ENCODE measurements around the gene ANXA3. TPM values are rescaled to one million over a fixed set of nuclear protein-coding genes. Genes with fewer than 3 reads are reported as not detected.
"Not testable (repeated sequence)": the region's sequence is repeated elsewhere in the genome, so short reads cannot be mapped to it uniquely, and the experiment has no call there.

Gene ANXA3
- total RNA-seq, 1 donor from 2014 or later: 23.8 TPM

GRCh38 chr4:78542373-78542772 is 9.2 kb upstream of the ANXA3 start:
- no peak for DNase-seq (ENCODE audit: low read depth in 2 of 2)

GRCh38 chr4:78543424-78544125 is 8.0 kb upstream of the ANXA3 start:
- DNase-seq (ENCODE audit: low read depth in 2 of 2): no peak

- peak in 1 of 2 donors; percentile 53 for DNase-seq (ENCODE audit: low read depth in 2 of 2)
Observed at GRCh38 chr4:78544678-78545077, 6.9 kb upstream of the ANXA3 start.

- peak in 1 of 2 donors; percentile 48 for DNase-seq (ENCODE audit: low read depth in 2 of 2)
Observed at GRCh38 chr4:78545275-78546246, 6.0 kb upstream of the ANXA3 start.

GRCh38 chr4:78547899-78548298 is 3.7 kb upstream of the ANXA3 start:
- not testable (repeated sequence) for DNase-seq (ENCODE audit: low read depth in 2 of 2)

- DNase-seq (ENCODE audit: low read depth in 2 of 2): not testable (repeated sequence)
Observed at GRCh38 chr4:78548889-78549288, 2.7 kb upstream of the ANXA3 start.

- peak; percentile 17 to 49 for DNase-seq (ENCODE audit: low read depth in 2 of 2)
Observed at GRCh38 chr4:78552389-78553042, 946 bp downstream of the ANXA3 start.

GRCh38 chr4:78553043-78553396 is 1.4 kb downstream of the ANXA3 start:
- DNase-seq (ENCODE audit: low read depth in 2 of 2): no peak

GRCh38 chr4:78553529-78554060 is 2.0 kb downstream of the ANXA3 start:
- no peak for DNase-seq (ENCODE audit: low read depth in 2 of 2)

- no peak for DNase-seq (ENCODE audit: low read depth in 2 of 2)
Observed at GRCh38 chr4:78556665-78557064, 5.1 kb downstream of the ANXA3 start.

GRCh38 chr4:78557841-78558240 is 6.3 kb downstream of the ANXA3 start:
- DNase-seq (ENCODE audit: low read depth in 2 of 2): no peak

- DNase-seq (ENCODE audit: low read depth in 2 of 2): peak in 1 of 2 donors; percentile 52
Observed at GRCh38 chr4:78558410-78558809, 6.8 kb downstream of the ANXA3 start.

GRCh38 chr4:78560296-78560963 is 8.9 kb downstream of the ANXA3 start:
- DNase-seq (ENCODE audit: low read depth in 2 of 2): peak; percentile 27 to 88

- peak in 1 of 2 donors; percentile 37 for DNase-seq (ENCODE audit: low read depth in 2 of 2)
Observed at GRCh38 chr4:78561677-78562076, 10.1 kb downstream of the ANXA3 start.

- DNase-seq (ENCODE audit: low read depth in 2 of 2): no peak
Observed at GRCh38 chr4:78562687-78563086, 11.1 kb downstream of the ANXA3 start.

- peak in 1 of 2 donors; percentile 31 for DNase-seq (ENCODE audit: low read depth in 2 of 2)
Observed at GRCh38 chr4:78565971-78566372, 14.4 kb downstream of the ANXA3 start.

GRCh38 chr4:78566834-78567499 is 15.4 kb downstream of the ANXA3 start:
- DNase-seq (ENCODE audit: low read depth in 2 of 2): no peak

GRCh38 chr4:78567500-78568060 is 16.0 kb downstream of the ANXA3 start:
- DNase-seq (ENCODE audit: low read depth in 2 of 2): no peak

- DNase-seq (ENCODE audit: low read depth in 2 of 2): no peak
Observed at GRCh38 chr4:78568640-78569305, 17.2 kb downstream of the ANXA3 start.
